SK-MEL-5 (cell line): ENCODE measurements around the gene CYP2J2. TPM values are rescaled to one million over a fixed set of nuclear protein-coding genes. Genes with fewer than 3 reads are reported as not detected.
"Not testable (repeated sequence)": the region's sequence is repeated elsewhere in the genome, so short reads cannot be mapped to it uniquely, and the experiment has no call there.

ENCODE experiments used
- DNase-seq: peaks from one replicate; pipeline ENCODE4 v3.0.0-alpha.2; 2016; ENCODE audit warnings: low read depth, low spot score
- in situ Hi-C: cut with HindIII; loops from 2 replicates; pipeline ENCODE4 v1.10.0; 2016; ENCODE audit warnings: low sequenced_read_pairs, high pct_unique_total_duplicates, low pct_unique_long_range_greater_than_20kb
- polyA plus RNA-seq, 2 experiments: library from polyadenylated mRNA; depleted of rRNA; stranded (reverse); fragments of >200 nt; gene quantifications; 2 replicates each; pipeline ENCODE4 v1.2.3, GENCODE V29; 2015
- total RNA-seq: library from RNA; depleted of rRNA; stranded (reverse); fragments of >200 nt; shearing (Covaris generic); gene quantifications from 2 replicates; pipeline ENCODE4 v1.2.3, GENCODE V29; 2014; rRNA removed

The CYP2J2 gene
- total RNA-seq, result 0.98 and 1.3 TPM in 2 replicates
- 1.1 and 2.7 TPM in 2 replicates for polyA plus RNA-seq (2015; cell fraction: cytosol; rRNA removed)
- polyA plus RNA-seq (2015; cell fraction: nucleus; rRNA removed), result 1.5 and 2.4 TPM in 2 replicates

DNA sequence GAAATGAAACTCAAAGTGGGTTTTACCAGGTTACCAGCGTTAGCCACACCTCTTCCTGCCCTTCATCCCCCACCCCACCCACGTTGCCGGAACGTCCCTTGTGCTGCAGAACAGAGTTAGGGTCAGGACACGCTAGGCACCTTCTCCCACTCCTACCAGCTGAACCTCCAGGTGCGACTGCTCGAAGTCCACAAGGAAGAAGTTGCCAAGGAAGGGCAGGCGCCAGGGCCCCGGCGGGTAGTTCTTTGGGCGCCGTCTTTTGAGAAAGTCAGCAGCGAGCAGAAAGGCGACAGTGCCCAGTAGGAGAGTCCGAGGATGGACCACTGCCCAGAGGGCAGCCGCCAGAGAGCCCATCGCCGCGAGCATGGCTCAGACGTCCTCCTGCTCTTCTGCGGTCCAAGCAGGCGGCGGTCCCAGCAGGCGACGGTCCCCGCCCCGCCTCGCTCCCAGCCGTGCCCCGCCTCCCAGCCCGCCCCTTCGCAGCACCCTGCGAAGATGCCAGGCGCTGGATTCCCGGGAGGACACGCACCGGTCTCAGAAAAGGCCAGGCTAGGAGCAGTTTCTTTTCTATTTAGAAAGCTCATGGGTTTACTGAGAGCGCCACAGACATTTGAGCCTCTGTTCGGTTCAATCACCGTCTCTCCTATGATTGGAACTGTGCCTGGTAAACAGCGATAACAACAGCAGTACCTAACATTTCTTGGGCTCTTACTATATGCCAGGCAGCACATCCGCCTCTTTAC lies at the start of gene CYP2J2:
Gene CYP2J2, minus strand, starts transcription at position 393 of the 743 bp plus-strand sequence. Its CDS starts 27 bp downstream, at position 366.
- DNase-seq, result peak; percentile 14

DNA sequence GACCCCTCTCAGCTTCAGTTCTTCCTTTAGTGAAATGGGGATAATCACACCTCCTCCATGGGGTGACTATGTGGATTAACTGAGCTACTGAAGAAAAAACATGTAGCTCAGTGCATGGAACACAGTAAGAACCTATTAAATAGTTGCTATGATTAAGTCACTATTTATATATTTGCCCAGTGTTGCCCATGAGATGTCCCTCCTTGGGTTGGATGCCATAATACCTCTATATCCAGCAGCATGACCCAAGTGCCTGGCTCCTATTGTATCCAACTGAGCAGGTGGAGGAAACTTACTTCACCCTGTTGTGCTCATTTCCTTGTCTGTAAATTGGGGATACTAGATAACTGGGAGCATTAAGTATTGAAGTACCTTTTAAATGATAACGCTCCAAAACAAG lies 47.1 kb upstream of the CYP2J2 start:
- in situ Hi-C loops, result no loop called here
- no peak for DNase-seq

More for the DNA sequence above, at the start of gene CYP2J2:
- in situ Hi-C loops, result no loop called here

- no peak for DNase-seq
- in situ Hi-C loops, result no loop called here
Measured at GRCh38 chr1:59972216-59972927, 45.8 kb upstream of the CYP2J2 start.

- in situ Hi-C loops, result no loop called here
- peak; percentile 64 for DNase-seq
Measured at GRCh38 chr1:59971464-59971911, 44.9 kb upstream of the CYP2J2 start.

DNA sequence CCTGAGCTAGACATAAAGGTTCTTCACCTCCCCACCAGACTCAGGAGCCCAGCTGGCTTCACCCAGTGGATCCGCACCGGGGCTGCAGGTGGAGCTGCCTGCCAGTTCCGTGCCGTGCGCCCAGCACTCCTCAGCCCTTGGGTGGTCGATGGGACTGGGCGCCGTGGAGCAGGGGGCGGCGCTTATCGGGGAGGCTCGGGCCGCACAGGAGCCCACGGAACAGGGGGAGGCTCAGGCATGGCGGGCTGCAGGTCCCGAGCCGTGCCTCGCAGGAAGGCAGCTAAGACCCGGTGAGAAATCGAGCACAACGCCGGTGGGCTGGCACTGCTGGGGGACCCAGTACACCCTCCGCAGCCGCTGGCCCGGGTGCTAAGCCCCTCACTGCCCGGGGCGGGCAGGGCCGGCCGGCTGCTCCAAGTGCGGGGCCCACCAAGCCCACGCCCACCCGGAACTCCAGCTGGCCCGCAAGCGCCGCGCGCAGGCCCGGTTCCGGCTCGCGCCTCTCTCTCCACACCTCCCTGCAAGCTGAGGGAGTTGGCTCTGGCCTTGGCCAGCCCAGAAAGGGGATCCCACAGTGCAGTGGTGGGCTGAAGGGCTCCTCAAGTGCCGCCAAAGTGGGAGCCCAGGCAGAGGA lies 43.1 kb upstream of the CYP2J2 start:
- DNase-seq, in situ Hi-C loops: not testable (repeated sequence)

GRCh38 chr1:59968746-59969145 lies 42.2 kb upstream of the CYP2J2 start:
- in situ Hi-C loops, DNase-seq: not testable (repeated sequence)

- DNase-seq, result no peak
- in situ Hi-C loops, result no loop called here
Measured at GRCh38 chr1:59967780-59968179, 41.2 kb upstream of the CYP2J2 start.

DNA sequence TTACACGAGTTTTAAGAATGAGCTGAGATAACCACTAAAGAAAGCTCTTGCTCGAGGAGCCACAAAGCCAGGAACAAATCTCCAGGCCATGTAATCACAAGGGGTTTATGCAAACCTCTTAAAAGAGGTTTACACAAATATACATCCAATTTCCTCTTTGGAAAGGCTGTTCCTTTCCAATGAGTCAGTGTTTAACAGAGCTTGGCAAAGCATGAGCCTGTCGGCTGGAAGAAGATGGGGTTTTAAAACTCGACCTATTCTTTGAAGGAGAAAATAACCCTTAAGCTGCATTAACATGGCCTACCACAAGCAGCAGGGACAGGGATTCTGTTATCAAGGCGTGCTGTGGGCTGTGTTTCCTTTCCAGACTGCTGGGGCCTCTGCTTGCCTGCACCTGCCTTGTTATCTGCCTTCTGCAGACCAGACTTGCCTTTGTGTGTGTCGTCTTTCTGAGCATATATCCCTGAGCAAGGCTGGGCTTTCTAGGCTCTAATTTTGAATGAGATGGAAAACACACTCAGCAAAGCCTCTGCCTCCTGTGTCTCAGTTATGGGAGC lies 40.6 kb upstream of the CYP2J2 start:
- no peak for DNase-seq
- in situ Hi-C loops, result no loop called here

DNA sequence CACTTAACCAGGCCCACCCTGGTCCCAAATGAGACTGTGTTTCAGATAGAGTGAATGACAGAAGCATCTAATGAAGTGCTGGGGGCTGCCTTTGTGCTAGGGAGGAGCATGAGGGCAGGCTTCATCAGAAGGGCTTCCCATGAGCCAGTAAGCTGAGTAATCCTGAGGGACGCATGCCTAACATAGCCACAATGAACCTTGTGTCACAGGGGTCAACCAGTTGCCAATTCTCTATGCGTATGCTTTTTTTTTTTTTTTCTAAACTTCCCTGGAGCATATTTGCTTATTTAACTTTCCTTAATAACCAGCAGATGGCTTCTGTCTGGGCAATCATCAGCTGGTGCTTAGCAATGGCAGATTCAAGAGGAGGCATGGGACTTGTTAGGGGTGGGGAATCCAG lies 25.5 kb upstream of the CYP2J2 start:
- no peak for DNase-seq
- in situ Hi-C loops, result no loop called here

DNA sequence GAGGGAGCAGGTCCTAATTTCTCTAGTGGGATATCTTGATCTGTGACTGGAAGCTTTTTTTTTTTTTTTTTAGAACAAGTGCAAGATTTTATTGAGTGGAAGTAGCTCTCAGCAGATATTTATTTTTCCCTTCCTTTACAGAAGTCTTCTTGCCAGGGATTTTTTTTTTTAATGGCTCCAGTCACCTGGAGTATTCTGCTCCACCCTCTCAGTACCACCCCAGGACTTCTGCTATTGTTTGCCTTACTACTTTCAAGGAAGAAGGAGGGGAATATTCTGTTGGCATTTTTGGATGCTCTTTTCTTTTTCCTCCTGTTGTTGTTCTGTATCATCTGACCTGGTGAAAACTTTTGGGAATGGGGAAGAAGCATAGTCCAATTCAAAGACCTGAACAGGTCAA lies 23.1 kb upstream of the CYP2J2 start:
- in situ Hi-C loops, result no loop called here

DNA sequence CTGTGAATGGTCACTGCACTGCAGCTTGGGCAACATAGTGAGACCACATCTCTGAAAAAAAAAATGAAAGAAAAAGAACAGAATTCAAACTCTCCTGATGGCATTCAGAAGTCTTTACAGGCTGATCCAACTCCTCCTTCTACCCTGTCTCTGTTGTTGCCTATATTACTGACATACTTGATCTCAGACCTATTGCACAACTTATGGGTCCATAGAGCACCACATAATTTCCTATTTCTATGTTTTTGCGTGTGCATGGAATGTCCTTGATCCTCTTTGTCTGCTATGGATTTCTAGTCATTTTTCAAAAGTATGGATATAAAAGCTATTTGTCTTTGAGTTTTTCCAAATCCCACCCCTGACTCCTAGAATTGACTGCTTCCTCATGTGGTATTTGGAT lies 22.4 kb upstream of the CYP2J2 start:
- in situ Hi-C loops, result no loop called here

More for the DNA sequence above, 23.1 kb upstream of the CYP2J2 start:
- DNase-seq, result no peak

GRCh38 chr1:59947047-59947938 lies 20.7 kb upstream of the CYP2J2 start:
- DNase-seq, result peak; percentile 78
- in situ Hi-C loops, result no loop called here

More for the DNA sequence above, 22.4 kb upstream of the CYP2J2 start:
- no peak for DNase-seq

GRCh38 chr1:59945790-59946189 lies 19.2 kb upstream of the CYP2J2 start:
- no peak for DNase-seq
- in situ Hi-C loops, result no loop called here

DNA sequence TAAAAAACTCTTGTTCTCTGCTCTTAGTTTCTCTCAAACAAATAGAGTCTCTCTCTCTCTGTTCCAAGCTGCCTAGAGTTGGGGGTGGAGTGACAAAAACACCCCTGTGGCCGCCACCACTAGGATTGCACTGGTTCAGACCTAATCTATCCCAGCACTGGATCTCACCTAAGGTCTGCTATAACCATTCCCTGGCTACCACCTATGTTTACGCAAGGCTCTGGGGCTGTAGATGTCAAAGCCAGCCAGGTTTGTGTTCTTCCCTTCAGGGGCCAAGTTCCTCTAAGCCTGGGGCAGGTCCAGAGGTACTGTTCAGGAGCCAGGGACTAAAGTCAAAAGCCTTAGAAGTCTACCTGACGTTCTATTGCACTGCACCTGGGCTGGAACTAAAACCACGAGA lies 12.8 kb upstream of the CYP2J2 start:
- in situ Hi-C loops, result no loop called here
- DNase-seq, result no peak

DNA sequence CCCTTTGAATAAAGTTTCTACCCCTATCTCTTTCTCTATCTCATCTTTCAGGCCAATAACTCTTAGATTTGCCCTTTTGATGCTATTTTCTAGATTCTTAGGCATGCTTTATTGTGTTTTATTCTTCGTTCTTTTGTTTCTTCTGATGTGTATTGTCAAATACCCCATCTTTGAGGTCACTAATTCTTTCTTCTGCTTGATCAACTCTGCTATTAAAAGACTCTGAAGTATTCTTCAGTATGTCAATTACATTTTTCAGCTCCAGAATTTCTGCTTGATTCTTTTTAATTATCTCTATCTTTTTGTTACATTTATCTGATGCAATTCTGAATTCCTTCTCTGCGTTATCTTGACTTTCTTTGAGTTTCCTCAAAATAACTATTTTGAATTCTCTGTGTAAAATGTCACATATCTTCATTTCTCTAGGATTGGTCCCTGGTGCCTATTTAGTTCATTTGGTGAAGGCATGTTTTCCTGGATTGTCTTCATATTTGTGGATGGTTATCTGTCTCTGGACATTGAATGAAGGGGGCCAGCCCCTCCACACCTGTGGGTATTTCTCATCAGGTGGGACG lies 11.2 kb upstream of the CYP2J2 start:
- no peak for DNase-seq

DNA sequence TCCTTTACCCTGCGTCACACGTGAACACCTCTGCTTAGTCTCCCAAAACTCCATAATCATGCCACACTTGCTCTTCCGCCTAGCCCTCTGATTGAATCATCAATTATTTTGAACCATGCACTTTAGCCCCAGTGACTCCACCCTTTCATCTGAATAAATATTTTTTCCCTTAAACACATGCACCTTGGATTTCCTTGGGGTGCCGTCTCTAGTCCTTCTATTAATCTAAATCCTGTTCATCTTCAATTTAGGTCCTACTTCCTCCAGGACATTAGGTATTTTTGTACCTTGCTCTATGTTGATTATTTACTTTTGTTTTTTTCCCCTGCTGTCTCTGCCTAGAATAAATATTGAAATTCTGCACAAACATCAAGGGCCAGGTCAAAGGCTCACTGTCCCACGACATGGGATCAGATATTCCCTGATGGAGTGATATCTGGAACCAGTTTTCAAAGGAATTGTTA lies 9.8 kb upstream of the CYP2J2 start:
- in situ Hi-C loops, result no loop called here
- no peak for DNase-seq

More for the DNA sequence above, 11.2 kb upstream of the CYP2J2 start:
- in situ Hi-C loops, result no loop called here

DNA sequence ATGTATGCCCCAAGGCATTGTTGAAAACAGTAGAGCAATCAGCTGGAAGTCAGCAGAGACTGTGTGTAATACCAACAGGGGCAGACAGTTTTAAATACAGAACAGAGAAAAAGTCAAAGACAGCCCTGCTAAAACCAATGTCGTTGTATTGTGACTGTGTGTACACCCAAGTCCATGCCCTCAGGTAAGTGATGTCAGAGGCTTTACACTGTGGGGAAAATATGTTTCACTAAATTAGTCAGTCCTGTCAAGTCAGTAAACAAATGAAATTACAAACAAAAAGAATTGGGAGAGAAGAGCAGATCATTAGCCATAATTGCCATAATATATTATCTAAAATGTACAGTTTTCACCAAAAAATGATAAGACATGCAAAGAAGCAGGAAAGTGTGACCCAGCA lies 2.4 kb upstream of the CYP2J2 start:
- in situ Hi-C loops, result no loop called here
- DNase-seq, result no peak
